Measurements from ENCODE around the gene LRMDA. TPM values are rescaled to one million over a fixed set of nuclear protein-coding genes. Genes with fewer than 3 reads are reported as not detected.

The LRMDA gene
- polyA plus RNA-seq, 3 donors = 39.8 to 59.6 (median 56.4) TPM

DNA sequence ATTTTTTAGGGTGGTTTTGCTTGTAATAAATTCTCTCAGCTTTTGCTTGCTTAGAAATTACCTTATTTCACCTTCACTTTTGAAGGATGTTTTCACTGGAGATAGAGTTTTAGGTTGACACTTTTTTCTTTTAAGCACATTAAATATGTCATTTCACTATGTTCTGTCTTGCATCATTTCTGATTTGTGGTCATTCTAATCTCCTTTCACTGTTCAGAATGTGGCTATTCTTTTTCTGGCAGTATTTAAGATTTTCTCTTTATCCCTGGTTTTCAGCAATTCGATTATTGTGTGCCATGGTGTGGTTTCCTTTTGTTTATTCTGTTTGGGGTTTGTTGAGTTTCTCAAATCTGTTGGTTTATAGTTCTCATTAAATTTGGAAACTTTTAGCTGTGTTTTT is 1140.6 kb downstream of the LRMDA start:
- no peak overlapping the region for H3K9ac ChIP-seq (ENCODE audit: insufficient read depth, low read length, poor library complexity, severe bottlenecking)
- Mint-ChIP-seq H3K36me3 (peaks cover 13 to 17% of the 10 kb centered on the region in 2 donors), H3K4me3 (no peak overlapping the region), H3K27me3 (ENCODE audit: low read depth in 3 of 3) (peaks cover 0 to 1% (median 0%) of the 10 kb centered on the region in 3 donors), H3K9me3 (peaks cover 0 to 9% (median 2%) of the 10 kb centered on the region in 7 donors), H3K27ac (no peak overlapping the region), H3K4me1 (no peaks in the 10 kb centered on the region)
- H3K4me3 ChIP-seq (replicated peaks in 1 of 3; ENCODE audit: low read depth in 2 of 3, low read length in 3 of 3) = no peak overlapping the region
- no peaks in the 10 kb centered on the region for H3K79me2 ChIP-seq (ENCODE audit: insufficient read depth, low read length)
- H3K4me1 ChIP-seq (ENCODE audit: control insufficient read depth in 1 of 2, insufficient read depth in 2 of 2, low read length in 2 of 2) = no peaks in the 10 kb centered on the region
- no peaks in the 10 kb centered on the region for H3K9me3 ChIP-seq (replicated peaks in 1 of 2; ENCODE audit: control insufficient read depth in 1 of 2, insufficient read depth in 1 of 2, low read length in 2 of 2)
- WGBS (ENCODE audit: insufficient coverage) = no CpG with 5 or more reads among the region's 1 CpG
- no peak overlapping the region for H2AFZ ChIP-seq (ENCODE audit: insufficient read depth, low read depth, low read length, poor library complexity, severe bottlenecking)
- TF ChIP-seq, protein P1, sequence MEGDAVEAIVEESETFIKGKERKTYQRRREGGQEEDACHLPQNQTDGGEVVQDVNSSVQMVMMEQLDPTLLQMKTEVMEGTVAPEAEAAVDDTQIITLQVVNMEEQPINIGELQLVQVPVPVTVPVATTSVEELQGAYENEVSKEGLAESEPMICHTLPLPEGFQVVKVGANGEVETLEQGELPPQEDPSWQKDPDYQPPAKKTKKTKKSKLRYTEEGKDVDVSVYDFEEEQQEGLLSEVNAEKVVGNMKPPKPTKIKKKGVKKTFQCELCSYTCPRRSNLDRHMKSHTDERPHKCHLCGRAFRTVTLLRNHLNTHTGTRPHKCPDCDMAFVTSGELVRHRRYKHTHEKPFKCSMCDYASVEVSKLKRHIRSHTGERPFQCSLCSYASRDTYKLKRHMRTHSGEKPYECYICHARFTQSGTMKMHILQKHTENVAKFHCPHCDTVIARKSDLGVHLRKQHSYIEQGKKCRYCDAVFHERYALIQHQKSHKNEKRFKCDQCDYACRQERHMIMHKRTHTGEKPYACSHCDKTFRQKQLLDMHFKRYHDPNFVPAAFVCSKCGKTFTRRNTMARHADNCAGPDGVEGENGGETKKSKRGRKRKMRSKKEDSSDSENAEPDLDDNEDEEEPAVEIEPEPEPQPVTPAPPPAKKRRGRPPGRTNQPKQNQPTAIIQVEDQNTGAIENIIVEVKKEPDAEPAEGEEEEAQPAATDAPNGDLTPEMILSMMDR (IDR thresholded peaks at IDR 0.05) = no peak
- no peaks in the 10 kb centered on the region for H4K20me1 ChIP-seq (ENCODE audit: insufficient read depth, low read length)
- peaks cover 0 to 7% of the 10 kb centered on the region in 2 donors for H3K36me3 ChIP-seq (replicated peaks in 1 of 2; ENCODE audit: control insufficient read depth in 1 of 2, insufficient read depth in 2 of 2, low read length in 2 of 2)
- no peaks in the 10 kb centered on the region for H3K27me3 ChIP-seq (ENCODE audit: control insufficient read depth in 2 of 2, insufficient read depth in 2 of 2, low read length in 2 of 2)
- intact Hi-C loops (cut with micrococcal nuclease) = no loop called here
- no peak overlapping the region for H3K4me2 ChIP-seq (replicated peaks; ENCODE audit: extremely low read depth, low read length, poor library complexity, severe bottlenecking)
- H3K27ac ChIP-seq (ENCODE audit: low read depth in 1 of 2, low read length in 2 of 2) = no peak overlapping the region
- no peak for DNase-seq

DNA sequence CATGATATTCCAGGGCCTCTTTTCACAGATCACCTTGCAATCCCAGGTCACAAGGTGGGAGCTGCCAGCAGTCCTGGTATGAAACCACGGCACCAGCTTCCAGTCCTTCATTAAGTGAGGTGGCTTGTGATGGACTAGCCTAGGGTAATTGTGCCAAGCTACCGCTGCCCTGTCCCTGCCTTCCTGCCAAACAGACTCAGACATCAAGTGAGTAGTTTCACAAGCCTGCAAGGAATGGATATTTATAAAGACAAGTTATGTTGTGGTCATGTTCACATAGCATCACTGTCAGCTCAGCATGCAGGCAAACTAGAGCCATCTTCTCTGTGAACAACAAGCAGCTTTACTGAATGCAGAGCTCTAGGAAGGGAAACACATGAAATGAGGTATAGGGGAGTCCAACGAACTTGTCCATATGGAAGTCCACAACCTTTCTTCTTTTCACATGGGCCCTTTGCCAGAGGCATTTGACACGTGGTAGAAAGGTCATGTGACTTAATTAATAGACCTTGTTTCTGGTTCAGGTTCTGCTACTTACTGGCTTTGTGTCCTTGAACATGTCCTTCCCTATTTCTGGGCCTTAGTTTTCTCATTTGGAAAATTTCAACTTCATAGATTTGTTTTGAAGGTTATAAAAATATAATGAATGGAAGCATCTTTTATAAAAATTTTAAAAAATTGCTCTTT is 1145.0 kb downstream of the LRMDA start:
- Mint-ChIP-seq H3K36me3 (peaks cover 11 to 15% of the 10 kb centered on the region in 2 donors), H3K4me1 (no peaks in the 10 kb centered on the region), H3K27me3 (ENCODE audit: low read depth in 3 of 3) (no peaks in the 10 kb centered on the region), H3K27ac (no peak overlapping the region), H3K4me3 (no peak overlapping the region), H3K9me3 (peaks cover 0 to 18% (median 3%) of the 10 kb centered on the region in 7 donors)
- H3K4me2 ChIP-seq (replicated peaks; ENCODE audit: extremely low read depth, low read length, poor library complexity, severe bottlenecking) = no peak overlapping the region
- no peaks in the 10 kb centered on the region for H3K27me3 ChIP-seq (ENCODE audit: control insufficient read depth in 2 of 2, insufficient read depth in 2 of 2, low read length in 2 of 2)
- H3K9me3 ChIP-seq (replicated peaks in 1 of 2; ENCODE audit: control insufficient read depth in 1 of 2, insufficient read depth in 1 of 2, low read length in 2 of 2) = no peaks in the 10 kb centered on the region
- 100% methylated on average over 1 of the region's 4 CpGs for WGBS (ENCODE audit: insufficient coverage)
- peaks cover 0 to 7% of the 10 kb centered on the region in 2 donors for H3K36me3 ChIP-seq (replicated peaks in 1 of 2; ENCODE audit: control insufficient read depth in 1 of 2, insufficient read depth in 2 of 2, low read length in 2 of 2)
- intact Hi-C loops (cut with micrococcal nuclease) = no loop called here
- TF ChIP-seq, protein P1 (IDR thresholded peaks at IDR 0.05) = no peak
- no peaks in the 10 kb centered on the region for H4K20me1 ChIP-seq (ENCODE audit: insufficient read depth, low read length)
- no peak overlapping the region for H3K9ac ChIP-seq (ENCODE audit: insufficient read depth, low read length, poor library complexity, severe bottlenecking)
- no peaks in the 10 kb centered on the region for H3K4me1 ChIP-seq (ENCODE audit: control insufficient read depth in 1 of 2, insufficient read depth in 2 of 2, low read length in 2 of 2)
- H3K27ac ChIP-seq (ENCODE audit: low read depth in 1 of 2, low read length in 2 of 2) = no peak overlapping the region
- DNase-seq = no peak
- H2AFZ ChIP-seq (ENCODE audit: insufficient read depth, low read depth, low read length, poor library complexity, severe bottlenecking) = no peak overlapping the region
- no peaks in the 10 kb centered on the region for H3K79me2 ChIP-seq (ENCODE audit: insufficient read depth, low read length)
- H3K4me3 ChIP-seq (replicated peaks in 1 of 3; ENCODE audit: low read depth in 2 of 3, low read length in 3 of 3) = no peak overlapping the region

All from CD14-positive monocyte (primary cell).